Kidney glomerular epithelial cell (primary cell): ENCODE data around the gene ARPC3.
"Not testable (repeated sequence)": the region's sequence is repeated elsewhere in the genome, so short reads cannot be mapped to it uniquely, and the experiment has no call there.

Experiments used
- DNase-seq: peaks from one replicate; lab custom pipeline; 2025; lab: John Stamatoyannopoulos, UW

Gene ARPC3

DNA sequence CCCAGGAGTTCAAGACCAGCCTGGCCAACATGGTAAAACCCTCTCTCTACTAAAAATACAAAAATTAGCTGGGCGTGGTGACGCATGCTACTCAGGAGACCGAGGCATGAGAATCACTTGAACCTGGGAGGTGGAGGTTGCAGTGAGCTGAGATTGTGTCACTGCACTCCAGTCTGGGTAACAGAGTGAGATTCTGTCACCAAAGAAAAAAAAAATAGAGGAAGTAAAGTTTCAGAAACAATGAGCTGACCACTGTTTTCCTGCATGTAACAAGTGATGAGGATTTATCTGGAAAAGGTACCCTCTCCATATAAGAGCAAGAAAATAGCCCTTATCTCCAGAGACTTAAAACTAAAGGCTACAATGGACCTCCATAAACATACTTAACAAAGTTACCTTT, 33.0 kb downstream of the ARPC3 start:
- DNase-seq = not testable (repeated sequence)

DNA sequence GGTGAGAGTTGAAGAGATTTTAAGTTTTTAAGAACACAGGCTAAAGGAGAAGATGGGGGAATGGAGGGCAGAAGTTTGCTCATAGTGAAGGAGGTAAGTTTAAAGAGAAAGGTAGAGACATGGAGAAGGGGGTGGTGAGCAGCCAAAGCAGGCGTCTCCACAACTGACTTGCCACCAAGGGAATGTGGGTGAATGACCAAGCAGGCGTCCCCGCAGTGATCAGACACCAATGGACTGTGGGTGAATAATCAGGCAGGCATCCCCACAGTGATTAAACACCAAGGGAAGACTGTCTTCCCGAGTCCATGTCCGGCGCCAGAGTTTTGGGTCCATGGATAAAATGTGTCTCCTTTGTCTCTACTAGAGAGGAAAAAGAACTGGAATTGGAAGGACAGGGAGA, 40.1 kb downstream of the ARPC3 start:
- DNase-seq = not testable (repeated sequence)

DNA sequence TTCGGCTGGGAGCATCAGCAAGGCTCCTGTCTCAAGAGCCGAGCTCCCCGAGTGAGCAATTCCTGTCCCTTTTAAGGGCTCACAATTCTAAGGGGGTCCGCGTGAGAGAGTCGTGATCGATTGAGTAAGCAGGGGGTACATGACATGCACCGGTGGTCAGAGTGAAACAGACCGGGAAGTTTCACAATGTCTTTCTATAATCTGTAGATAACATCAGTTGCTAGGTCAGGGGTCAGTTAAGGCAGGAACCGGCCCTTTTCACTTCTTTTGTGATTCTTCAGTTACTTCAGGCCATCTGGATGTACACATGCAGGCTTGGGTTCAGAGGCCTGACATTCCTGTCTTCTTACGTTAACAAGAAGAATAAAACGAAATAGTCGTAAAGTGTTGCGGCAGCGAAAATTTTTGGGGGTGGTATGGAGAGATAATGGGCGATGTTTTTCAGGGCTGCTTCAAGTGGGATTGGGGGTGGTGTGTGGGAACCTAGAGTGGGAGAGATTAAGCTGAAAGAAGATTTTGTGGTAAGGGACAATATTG, 44.9 kb downstream of the ARPC3 start:
- not testable (repeated sequence) for DNase-seq

DNA sequence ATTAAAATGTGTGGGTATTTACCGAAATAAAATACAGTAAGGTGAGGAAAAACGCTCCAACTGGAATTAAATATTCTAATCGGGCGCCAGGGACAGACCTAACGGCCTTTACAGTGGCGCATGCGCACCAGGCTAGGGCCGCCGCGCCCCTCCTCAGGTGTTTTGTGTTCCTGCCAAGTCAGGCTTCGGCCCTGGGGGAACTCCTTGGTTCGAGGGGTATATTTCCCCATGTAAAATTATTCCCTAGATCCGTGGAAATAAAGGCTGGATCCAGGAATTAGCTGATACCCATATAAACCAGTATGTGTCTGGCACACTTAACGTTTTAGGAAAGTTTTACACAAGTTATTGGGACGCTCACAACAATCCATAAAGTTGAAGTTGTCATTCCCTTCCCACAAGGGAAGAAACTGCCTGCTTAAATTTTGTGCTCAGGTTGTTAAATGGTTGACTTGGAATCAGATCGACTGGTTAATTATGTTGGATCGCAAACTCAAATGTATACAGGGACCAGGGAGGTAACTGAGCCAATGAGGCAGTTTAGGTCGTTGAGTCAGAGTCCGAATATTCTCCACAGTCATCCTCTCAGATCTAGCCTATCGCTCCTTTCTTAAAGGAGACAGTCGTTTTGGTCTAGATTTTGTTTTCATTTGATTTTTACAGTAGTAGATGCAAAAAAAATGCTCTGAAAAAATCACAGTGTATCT, 46.0 kb downstream of the ARPC3 start:
- peak; percentile 91 for DNase-seq

DNA sequence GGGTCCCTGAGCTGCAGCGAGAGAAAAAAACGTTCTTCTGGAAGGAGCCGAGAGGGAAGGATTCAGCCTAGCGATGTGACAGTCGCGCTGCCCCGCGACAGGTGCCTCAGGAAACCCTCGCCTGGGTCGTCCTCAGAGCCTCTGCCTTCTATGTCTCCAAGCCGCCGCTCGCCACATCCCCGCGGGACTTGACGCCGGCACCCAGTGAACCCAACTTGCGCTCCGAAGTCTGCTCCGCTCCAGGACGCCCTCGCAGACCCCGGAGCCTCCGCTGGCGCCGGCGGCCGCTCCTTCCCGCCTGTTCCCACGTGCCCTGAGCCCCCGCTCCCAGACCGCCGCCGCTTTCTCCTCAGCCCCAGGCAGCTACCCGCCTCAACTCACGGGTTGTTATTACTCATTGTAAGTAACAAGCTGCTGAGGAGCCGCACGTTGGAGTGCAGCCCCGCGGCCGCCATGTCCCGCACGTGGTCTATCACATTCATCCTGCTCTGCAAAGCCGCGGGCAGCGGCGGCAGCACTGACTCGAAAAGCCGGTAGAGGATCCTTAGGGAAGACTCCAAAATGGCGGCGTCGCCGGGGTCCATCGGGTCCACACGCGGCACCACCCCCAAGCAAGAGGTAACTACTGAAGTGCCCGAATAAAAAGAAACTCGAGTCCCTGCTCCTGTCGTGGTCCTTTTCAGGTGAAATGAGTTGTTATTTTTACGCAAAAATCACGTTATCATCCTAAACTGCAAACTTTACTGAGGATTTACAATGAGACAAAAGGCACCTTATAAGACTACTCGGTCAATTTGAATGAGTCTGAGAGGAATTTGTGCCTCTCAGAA, 46.8 kb downstream of the ARPC3 start, which contains the start of gene ANAPC7:
Gene ANAPC7, minus strand, starts transcription at position 563 of the 830 bp plus-strand sequence. Its CDS starts 81 bp downstream, at position 482.
- DNase-seq = peak; percentile 91
